HG03025 (cell line): ENCODE data around the gene EYA2.

Source experiments
- ATAC-seq: cut with Tn5 transposase; IDR thresholded peaks from one replicate; pipeline ENCODE4 v1.9.1; 2021; ENCODE audit warnings: mild to moderate bottlenecking, moderate library complexity; ENCODE audit not compliant: unreplicated experiment, low FRiP score

The EYA2 gene

DNA sequence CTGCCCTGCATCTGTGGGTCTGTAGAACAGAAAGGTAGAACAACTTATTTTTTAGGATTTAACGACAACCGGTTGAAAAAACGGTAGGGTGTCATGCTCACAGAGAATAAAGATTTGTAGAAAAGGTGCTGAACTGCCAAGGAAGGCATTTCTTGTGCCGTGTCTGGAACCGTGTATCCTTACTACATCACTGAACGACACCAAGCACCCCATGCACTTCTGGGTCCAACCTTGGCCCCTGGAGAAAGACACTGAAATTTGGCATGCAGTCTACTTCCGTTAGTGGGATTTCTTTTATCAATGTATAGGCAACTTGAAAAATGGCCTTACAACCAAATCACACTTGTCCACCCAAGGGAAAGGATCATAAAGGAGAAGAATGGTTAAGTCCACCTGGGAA lies 316.4 kb downstream of the EYA2 start:
- no peak for ATAC-seq

GRCh38 chr20:47212606-47213207 lies 318.1 kb downstream of the EYA2 start:
- no peak for ATAC-seq

GRCh38 chr20:47213966-47214365 lies 319.3 kb downstream of the EYA2 start:
- ATAC-seq = no peak

DNA sequence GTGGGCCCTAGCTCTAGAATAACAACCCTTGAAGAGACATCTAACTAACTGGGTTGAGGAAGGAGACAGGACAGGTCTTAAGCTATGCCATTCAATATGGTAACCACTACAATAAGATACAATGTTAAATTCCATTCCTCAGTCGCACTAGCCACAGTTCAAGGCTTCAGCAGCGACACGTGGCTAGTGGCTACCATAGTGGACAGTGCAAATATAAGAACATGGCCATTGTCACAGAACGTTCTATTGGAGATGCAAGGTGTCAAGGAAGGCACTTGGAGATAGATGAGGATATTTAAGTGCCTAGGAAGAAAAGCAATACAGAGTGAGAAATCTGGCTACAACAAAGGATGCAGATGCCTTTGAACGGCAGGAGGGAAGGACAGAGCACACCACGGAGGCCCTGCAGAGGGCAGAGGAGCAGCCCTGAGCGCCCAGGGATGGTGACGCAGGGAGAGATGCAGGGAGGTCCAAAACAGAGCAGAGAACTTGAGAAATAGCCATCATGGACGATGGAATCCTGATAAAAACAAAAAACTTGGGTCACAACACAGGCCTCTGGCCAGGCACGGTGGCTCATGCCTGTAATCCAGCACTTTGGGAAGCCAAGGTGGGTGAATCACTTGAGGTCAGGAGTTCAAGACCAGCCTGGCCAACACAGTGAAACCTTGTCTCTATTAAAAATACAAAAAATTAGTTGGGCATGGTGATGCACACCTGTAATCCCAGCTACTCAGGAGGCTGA lies 321.2 kb downstream of the EYA2 start:
- no peak for ATAC-seq

DNA sequence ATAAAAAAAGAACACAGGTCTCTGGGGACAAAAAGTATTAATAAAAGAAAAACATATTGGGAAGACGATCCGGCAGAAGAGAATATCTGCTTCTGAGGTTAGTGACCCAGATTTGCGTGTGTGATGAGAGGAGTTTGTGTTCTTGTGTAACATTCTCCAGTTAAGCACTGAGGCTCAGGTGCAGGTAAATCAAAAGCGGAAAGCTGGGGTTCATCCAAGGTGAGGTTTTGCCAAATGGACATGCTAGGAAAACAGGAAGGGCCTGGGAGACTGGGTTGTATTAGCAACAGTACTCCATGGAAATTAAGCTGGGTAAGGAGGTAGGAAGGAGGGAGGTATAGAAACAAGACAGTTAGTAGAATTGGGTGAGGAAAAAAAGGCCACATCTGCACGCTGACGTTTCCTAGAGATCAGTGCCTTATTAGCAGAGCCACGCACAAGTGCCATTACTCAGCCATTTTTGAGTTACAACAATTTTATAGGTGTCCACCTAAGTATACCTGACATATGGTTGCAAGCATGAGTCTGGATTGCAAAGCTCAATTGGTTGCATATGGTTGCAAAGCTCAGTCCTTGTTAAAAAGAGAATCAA lies 322.3 kb downstream of the EYA2 start:
- no peak for ATAC-seq

GRCh38 chr20:47217482-47218446 lies 323.1 kb downstream of the EYA2 start:
- ATAC-seq = no peak

GRCh38 chr20:47220161-47220582 lies 325.5 kb downstream of the EYA2 start:
- ATAC-seq = no peak

- no peak for ATAC-seq
Measured at GRCh38 chr20:47221036-47221625, 326.5 kb downstream of the EYA2 start.

GRCh38 chr20:47222468-47223119 lies 328.0 kb downstream of the EYA2 start:
- no peak for ATAC-seq

DNA sequence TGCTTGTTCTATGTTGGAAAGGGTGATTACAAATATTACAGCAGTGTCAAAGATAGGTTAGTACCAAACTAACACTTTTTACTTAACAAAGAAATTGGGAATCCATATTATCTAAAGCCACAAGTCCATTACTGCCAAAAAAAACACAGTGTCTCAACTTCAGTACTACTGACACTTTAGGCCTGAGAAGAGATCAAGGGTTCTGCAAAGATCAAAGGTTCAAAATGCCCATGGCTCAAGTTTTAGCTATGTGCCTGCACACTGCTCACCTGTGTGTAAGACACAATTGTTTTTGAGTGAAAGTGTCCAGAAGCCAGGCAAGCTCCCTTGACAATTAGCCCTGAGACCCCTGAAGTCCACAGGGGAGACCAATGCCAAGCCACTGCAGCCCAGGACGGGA lies 329.3 kb downstream of the EYA2 start:
- ATAC-seq = no peak

DNA sequence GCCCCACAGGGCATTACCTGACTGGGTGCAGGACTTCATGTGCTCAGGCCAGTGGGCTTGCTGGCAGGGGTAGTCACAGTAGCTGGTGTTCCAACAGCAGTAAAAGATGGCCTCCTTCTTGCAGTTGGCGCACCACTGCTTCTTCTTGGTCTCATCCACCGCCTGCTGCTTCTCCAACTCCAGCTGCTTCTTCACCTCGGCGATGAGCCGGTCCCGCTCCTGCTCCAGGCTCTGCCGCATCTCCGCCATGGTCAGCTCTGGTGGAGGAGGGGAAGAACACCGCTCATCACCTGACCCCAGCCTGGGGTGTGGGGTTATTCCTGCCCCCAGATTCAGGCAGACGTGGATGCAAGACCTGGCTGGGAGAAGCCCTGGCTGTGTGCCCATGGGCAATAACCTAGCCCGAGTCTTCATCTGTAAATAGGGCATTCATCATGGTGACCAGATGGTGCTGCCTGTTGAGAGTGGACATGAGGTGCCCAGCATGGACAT lies 329.7 kb downstream of the EYA2 start:
- no peak for ATAC-seq

- ATAC-seq = no peak
Measured at GRCh38 chr20:47224857-47225256, 330.2 kb downstream of the EYA2 start.

- ATAC-seq = no peak
Measured at GRCh38 chr20:47225458-47225857, 330.8 kb downstream of the EYA2 start.

DNA sequence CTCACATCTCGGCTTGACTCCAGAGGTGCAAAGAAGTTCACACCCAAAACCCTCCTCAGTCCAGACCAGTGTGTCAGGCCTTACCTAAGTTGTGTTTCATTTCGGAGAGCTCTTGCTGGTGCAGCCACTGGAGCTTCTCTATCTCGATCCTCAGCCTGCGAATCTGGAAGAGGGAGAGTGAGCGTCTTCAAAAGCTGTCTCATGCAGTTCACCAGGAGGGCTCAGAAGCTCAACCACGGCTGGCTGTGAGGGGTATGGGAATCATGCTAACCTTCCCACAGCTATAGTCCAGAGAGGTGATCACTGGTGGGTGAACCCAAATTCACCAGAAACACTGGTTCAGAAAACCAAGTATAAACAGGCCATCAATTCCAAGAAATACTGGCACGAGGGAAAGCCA lies 332.5 kb downstream of the EYA2 start:
- no peak for ATAC-seq

DNA sequence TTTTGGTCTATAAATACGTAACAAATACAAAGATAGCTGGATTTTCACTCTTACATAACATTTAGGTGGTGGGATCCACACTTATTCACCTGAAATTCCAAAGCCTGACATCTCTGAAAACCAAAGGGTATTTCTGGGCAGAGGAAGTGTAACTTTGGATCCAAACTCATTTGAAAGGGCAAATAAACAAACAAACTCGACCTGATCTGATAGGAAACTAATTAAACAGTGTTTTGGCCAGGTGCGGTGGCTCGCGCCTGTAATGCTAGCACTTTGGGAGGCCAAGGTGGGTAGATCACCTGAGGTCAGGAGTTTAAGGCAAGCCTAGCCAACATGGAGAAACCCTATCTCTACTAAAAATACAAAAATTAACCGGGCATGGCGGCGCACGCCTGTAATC lies 332.9 kb downstream of the EYA2 start:
- ATAC-seq = no peak

DNA sequence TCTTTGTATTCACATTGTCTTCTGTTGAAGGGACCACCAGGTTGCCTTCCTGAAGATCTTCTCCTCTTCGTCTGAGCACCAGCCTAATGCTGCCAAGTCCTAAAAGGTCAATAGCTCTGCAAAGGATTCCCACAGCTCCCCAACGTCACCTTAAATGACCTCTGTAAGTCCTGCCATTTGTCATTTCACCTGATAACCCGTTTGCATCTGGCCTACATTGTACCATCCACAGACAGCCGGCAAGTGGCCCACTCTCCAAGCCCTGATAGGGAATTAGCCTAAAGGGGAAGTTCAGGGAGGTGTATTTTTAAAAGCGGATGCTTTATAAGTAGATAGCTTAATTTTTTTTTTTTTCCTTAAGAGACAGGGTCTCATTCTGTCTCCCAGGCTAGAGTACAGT lies 334.0 kb downstream of the EYA2 start:
- no peak for ATAC-seq

- no peak for ATAC-seq
Measured at GRCh38 chr20:47230811-47231256, 336.2 kb downstream of the EYA2 start.

- ATAC-seq = no peak
Measured at GRCh38 chr20:47231382-47232039, 336.9 kb downstream of the EYA2 start.

GRCh38 chr20:47232518-47232917 lies 337.9 kb downstream of the EYA2 start:
- no peak for ATAC-seq
